GM21717 (cell line): Measurements from ENCODE around the gene ESPN.
A peak's percentile ranks its signal among the peaks of the same experiment; 100 is the strongest.

ENCODE experiments used
- ATAC-seq: cut with Tn5 transposase; IDR thresholded peaks from one replicate; pipeline ENCODE4 v1.9.1; 2021; ENCODE audit warnings: mild to moderate bottlenecking, moderate library complexity; ENCODE audit not compliant: unreplicated experiment

ESPN gene

DNA sequence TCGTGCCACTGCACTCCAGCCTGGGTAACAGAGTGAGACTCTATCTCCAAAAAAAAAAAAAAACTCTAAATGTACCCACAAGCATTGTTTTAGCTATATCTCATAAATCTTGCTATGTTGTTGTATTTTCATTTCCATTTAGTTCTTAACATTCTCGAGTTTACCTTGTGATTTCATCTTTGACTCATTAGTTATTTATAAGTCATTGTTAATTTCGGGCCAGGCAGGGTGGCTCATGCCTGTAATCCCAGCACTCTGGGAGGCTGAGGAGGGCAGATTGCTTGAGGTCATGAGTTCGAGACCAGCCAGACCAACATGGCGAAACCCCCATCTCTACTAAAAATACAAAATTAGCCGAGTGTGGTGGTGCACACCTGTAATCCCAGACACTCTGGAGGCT is 16.6 kb upstream of the ESPN start:
- ATAC-seq = no peak

DNA sequence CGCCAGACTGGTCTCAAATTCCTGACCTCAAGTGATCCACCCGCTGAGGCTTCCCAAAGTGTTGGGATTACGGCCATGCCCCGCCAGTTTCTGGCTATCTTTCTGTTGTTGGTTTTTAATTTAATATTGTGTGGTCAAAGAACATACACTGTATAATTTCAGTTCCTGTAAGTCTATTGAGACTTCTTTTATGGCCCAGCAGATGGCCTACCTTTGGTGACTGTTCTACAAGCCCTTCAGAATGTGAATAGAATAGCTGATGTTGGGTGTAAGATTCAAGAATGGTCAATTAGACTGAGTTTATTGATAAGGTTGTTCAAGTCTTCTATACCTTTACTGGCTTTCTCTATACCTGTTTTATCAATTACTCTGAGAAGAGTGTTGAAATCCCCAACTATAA is 15.5 kb upstream of the ESPN start:
- no peak for ATAC-seq

DNA sequence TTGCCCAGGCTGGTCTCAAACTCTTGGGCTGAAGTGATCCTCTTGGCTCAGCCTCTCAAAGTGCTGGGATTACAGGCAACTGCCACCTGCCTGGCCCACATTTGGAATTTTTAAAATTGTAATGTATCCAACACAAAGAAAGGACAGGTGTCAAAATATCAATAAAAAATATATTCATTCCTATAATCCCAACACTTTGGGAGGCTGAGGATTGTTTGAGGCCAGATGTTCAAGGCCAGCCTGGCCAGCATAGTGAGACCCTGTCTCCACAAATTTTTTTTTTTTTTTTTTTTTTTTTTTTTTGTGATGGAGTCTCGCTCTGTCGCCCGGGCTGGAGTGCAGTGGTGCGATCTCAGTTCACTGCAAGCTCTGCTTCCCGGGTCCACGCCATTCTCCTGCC is 14.8 kb upstream of the ESPN start:
- no peak for ATAC-seq

DNA sequence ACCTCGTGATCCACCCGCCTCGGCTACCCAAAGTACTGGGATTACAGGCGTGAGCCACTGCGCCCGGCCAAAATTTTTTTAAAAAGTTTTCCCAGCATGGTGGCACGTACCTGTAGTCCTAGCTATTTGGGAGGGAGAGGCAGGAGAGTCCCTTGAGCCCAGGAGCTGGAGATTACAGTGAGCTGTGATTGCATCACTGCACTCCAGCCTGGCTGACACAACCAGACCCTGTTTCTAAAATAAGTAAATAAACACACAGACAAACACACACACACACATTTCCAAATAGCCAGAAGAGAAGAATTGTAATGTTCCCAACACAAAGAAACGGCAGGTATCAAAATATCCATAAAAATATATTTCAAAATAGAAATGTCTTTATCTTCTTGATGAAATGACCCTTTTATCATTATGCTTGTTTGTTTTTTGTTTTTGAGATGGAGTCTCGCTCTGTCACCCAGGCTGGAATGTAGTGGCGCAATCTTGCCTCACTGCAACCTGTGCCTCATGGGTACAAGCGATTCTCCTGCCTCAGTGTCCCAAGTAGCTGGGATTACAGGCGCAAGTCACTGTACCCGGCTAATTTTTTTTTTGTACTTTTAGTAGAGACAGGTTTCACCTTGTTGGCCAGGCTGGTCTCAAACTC is 14.2 kb upstream of the ESPN start:
- no peak for ATAC-seq

DNA sequence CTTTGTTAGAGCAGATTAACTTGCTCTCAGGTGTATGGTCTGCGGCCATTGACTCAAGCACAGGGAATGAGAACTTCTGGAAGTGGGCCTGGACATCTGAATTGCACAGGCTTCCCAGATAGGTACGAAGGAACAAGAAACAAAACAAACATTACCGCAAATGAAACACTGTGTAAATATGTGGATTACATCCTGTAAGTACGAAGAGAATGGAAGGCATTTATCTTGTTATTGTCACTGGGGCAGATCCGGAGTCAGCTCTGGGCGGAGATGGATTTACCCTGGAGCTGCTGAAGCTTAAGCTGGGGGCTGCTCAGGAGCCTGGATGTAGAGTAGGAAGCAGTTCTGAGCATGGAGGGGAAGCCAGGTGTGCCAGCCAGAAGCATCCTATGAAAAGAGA is 11.7 kb upstream of the ESPN start:
- ATAC-seq = no peak

DNA sequence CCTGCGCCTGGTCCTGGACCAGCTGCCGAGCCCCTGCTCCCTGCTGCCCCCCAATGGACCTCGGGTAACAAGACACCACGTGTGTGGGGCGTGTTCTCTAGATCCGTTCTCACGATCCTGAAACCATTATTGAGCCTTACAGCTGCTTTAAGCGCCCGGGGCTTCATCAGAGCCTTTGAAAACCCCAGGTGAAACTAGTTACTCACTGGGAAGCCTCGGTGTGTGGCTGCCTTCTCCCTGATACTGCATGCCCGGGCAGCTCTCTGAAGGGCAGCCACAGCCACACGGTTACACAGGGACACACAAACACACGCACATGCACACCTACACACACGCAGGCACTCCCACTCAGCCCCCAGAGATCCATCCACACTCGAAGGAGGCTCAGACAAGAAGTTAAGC is 10.1 kb upstream of the ESPN start:
- peak; percentile 76 for ATAC-seq

DNA sequence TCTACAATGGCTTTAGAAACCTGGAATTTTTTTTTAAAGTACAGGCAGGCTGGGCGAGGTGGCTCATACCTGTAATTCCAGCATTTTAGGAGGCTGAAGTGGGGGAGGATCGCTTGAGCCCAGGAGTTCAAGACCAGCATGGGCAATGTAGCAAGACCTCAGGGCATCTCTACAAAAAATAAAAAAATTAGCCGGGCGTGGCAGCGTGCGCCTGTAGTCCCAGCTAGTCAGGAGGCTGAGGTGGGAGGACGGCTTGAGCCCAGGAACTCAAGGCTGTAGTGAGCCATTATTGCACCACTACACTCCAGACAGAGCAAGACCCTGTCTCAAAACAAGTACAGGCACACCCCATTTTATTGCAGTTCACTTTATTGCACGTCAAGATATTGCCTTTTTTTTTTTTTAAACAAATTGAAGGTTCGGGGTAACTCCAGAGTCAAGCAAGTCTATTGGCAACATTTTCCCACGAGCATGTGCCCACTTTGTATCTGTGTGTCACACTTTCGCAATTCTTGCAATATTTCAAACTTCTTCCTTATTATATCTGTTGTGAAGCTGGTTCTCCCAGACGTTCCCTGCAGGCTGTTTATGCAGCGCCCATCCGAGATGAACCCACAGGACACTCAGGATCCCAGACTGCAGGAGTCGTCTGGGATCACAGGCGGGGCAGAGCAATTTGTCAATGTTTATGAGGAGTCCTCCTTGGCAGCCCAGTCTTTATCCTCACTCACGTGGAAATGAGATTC is 9.5 kb upstream of the ESPN start:
- no peak for ATAC-seq

DNA sequence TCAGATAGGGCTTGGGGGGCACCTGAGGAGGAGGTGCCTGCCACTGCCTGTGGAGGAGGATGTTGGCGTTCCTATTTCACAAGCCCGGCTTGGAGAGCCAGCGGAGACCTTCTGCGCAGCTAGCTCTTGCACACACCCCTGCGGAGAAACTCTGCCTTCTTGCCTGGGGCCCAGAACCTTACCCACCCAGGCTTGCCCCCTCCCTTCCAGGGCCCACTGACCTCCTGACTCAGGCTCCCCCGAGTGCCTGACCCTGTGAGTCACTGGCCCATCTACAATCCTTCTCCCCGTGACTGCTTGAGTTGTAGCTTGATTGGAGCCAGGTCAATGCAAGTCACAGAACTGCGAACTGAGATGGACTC is 8.3 kb upstream of the ESPN start:
- no peak for ATAC-seq

DNA sequence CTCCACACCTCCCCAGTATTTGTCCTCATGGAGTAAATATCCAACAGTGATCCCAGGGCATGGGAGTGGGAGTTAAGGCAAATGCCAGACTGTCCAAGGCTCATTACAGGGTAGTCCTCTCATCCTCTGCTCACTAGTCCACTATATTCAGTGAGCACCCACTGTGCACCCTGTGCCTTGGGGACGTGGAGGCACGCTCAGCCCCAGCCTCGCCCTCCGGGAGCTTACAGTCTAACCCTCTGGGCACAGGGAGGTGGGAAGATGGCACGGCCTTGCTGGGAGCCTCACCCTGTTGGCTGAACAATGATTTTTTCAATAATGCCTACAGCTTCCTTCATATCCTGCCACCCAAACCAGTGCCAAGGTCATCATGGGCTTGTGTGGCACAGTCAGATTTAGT is 7.7 kb upstream of the ESPN start:
- ATAC-seq = no peak

DNA sequence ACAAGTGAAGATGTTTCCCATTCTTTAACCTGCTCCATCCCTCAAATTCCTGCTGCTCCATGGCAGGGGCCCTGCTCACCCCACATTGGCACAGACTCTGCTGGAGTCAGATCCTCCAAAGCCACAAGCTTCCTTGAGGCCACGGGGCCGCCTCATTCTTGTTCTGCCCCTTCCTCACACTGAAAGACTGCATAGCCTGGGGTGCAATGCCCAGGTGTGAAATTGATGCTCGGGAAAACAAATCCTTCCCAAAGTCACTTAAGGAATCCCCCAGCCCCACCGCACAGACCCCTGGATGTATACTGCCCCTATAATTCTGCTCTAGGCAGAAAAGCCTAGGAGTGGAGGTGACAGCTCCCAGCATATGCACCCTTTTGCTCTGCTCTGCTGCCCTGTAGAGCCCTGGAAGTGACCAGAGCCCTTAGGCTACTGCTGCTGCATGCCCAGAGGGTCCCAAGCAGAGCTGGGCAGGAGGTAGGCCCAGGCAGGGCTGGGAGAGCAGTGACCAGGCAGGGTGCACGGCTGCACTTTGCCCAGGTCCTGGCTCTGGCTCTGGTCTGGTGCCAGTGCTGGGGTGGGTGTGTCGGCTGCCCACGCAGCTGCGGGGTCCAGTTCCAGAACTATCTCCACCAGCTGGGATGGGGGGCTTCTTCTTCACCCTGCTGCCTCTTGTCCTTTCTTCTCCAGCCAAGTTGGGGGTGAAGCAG is 6.5 kb upstream of the ESPN start:
- ATAC-seq = no peak

DNA sequence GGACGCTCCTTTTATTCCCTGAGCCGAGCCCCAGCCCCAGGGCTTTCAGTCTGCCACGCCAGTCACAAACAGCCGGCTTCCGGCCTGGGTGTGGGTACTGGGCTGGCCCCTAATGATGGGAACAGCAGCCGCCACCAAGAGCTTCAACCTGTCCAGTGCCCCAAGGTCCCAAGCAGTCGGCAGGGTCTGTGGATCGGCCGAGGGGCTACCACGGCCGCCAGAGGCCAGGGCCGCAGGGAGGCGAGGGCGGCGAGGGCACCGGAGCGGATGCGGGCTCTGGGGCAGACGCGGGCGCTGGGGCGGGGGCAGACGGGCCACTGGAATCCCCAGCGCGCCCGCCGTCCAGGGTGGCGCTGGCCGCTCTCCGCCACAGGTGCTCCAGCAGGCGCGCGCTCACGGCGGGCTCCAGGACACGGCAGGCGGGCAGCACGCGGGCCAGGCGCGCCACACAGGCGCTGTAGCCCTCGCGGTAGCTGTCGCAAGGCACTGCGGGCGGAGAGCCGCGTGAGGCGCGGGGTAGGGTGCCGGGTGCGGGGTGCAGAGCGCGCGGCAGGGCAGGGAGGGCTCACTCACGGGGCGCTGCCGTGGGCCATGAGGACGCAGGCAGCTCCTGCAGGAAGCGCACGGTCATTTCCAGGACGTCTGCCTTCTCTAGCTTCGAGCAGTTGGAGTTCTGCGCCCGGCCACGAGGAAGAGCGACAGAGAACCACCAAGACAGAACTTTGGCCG is 5.7 kb upstream of the ESPN start:
- no peak for ATAC-seq

DNA sequence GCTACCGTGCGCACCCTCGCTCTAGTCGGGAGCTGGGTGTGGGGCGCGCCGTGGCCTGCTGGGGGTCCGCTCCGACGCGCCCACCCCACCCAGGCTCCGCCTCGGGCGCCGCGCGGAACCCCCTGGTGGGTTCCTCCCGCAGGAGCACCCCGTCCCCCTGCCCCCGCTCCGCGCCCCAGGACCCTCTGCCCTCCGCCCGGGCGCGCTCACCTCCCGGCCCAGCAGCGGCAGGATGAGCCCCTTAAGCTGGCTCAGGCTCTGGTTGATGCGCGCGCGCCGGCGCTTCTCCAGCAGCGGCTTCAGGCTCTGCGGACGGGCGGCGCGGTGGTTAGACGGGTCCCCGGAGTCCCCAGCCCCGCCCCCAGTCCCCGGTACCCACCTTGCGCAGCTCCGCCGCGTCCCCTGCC is 5.2 kb upstream of the ESPN start:
- ATAC-seq = no peak

DNA sequence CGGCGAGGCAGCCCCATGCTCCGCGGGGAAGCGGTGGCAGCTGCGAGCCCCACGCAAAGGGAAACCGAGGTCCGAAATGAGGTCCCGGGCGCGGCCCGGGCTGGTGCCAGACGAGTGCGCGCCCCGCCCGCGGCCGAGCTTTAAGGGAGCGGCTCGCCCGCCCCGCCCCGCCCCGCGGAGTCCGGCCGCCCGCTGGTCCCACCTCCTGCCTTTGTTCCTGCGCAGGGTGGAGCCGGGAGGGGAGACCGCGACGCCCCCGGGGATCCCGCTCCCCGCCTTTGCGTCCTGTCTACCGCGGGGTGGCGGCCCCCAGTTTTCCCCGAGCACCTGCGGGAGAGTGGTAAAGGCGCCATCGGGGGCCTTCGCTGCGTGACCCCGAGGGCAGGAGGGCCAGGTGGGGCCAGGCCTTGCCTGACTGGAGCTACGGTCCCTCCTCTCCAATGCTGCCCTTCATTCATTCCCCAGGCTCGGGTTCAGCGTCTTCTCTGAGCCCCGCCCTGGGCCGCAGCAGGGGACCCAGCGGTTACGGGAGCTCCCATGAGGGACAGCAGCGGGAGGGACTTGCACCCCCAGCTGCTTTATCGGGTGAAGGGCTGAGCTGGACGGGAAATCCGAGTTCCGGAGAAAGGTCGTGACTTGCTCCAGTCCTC is 4.6 kb upstream of the ESPN start, which contains the start of gene HES2:
HES2 (minus strand) TSS at position 116 of the 650 bp plus-strand sequence; CDS start at position 17, 99 bp downstream.
- ATAC-seq = no peak

DNA sequence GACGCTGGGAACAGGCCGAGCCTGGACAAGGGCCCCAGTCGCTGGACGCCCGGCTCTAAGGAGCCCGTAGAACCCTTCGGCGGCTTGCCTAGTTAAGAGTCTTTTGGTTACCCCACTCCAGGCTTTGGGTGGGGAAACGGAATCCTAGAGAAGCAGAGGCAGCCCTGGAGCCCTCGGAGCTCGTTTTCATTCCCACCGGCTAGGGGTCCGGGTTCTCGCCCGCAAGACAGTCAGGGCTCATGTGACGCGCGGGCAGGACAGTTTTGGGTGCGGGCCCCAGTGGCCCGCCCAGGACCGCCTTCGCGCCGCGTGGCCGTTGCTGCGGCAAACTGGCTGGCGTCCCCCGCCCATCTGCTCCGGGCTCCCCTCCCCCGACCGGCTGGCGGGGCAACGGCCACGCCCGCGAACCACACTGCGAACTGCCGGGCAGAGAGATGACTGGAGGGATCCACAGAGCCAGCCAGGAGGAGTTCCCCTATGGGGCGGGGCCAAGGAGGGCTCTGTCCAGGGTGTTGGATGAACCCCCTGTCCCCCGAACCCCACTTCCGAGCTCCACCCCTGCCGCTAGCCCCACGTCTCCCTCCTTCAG is 4.0 kb upstream of the ESPN start:
- ATAC-seq = no peak

DNA sequence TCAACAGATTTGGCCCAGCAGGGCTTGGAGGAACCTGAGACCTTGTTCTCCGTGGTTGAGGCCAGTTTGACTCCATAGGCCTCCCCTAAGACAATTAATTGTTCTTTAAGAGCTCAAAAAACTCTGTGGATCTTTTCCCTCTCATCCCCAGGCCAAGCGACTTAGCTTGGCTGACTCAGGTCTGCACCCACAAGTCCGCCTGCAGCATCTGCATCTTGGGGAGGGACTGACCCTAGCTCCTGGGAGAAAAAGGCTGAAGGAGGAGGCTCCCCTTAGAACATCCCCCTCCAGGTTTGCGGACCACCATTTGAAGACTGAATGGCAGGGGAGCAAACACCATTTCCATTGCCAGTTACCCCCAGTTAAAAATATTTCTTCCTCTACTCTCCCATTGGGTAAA is 3.3 kb upstream of the ESPN start:
- ATAC-seq = no peak

DNA sequence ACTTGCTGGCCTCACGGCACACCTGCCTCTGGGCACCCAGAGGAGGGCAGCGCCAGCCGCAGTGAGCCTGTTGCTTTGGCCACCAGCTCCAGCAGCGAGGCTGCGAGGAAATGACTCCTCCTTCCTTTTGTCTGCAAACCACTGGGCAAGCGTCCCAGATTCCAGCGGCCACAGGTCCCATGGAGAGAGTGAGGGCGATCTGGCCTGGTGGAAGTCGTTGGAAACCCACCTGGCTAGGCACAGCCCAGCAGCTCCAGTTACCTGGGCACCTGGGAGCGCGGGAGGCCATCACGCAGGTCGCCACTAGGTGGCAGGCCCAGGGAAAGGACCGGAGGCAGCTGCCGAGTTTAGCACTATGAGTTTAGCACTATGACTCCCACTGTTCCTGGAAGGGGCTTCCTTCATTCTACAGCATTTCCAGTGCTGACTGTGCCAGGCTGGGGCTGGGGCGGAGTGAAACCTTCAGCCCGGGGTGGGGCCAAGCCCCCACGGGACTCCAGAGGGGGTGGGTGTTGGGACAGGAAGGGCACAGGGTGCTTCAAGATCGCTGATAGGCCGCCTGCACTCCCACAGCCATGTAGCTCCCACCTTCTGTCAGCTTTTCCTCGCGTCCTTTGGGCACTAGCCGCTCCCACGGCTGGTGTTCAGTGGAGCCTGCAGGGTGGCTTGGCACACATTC is 1.1 kb upstream of the ESPN start:
- no peak for ATAC-seq

DNA sequence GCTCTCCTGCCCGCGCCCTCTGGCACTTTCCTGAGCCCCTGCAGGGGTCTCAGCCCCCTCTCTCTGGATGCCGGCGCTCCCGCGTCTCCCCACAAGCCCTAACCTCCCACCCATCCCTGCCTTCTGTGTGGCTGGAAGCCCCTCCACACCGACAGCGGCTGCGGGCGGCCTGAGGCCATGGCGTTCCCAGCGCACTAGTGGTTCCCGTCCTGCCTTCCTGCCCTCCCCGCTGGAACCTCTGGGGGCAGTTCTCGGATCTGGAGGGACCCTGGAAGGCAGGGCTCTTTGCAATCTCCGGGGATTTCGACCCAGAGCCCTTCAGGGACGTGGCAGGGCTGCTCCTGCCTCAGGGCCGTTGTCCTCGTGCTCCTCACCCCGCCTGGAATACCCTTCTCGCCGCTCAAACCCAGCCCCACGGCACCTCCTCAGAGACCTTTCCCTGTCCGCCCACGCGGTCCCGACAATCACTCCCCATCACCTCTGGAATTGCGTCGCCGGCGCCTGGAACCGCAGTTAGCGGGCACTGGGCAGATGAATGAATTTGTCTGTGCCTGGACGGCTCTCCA is 493 bp upstream of the ESPN start:
- no peak for ATAC-seq

DNA sequence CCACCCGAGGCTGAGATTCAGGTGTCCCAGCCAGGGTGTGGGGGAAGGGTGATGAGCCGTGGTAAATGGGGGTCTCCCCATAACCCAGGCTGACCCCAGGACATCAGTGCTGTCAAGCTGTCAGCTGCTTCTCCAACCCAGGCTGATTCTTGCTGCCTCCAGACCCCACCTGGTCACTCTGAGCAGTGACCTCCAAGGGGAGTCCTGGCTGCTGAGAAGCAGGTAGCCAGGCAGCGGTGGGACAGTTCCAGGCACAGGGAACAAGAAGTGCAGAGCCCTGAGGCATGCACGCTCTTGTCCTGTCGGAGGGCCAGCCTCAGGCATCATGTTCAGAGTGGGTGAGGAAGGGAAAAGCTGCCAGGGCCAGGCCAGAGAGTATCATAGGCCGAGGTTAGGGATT is 1.1 kb downstream of the ESPN start:
- no peak for ATAC-seq

DNA sequence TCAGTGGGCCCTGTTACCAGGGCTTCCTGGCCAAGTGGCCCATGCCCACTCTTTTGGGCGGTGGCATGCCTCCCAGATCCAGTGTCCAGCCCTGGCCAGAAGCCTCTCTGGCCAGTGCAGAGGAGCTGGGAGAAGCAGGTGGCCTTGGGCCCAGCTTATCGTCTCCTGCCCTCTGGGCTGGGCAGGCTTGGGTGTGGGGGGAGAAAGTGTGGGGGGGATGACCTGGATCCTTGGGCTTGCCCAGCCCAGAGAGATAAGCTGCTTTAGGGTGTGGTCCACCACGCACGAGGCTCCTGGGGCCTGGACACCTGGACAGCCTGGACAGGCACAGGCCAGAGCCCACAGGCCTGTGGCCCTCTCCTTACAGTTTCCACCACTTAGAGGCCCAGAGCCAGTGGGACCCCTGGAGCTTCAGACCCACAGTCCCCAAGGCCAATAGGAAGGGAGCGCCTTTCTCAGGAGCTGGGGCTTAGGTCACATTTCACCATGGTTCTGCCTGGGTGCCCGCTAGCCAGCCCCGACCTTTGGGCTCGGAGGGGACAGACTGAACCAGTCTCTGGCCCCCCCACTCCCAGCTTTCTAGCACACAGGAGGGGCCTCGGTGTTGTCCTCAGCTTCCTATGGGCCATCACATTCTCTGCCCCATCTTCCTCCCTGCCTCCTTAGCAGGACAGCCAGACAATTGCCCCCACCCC is 1.8 kb downstream of the ESPN start:
- no peak for ATAC-seq
